ENCODE results near the gene NDUFS2.

- TF ChIP-seq CTCF (conservative IDR thresholded peaks at IDR 0.05; ENCODE audit: low read length): no peak
- no peak for TF ChIP-seq EZH2phosphoT487 (IDR thresholded peaks at IDR 0.05; ENCODE audit: borderline replicate concordance, low read depth, low read length)
These were observed 21.9 kb downstream of the NDUFS2 start for GRCh38 chr1:161223805-161224694.

All from OCI-LY7 (cell line).